Measurements from ENCODE around the gene NR1H3.
"Not testable (repeated sequence)": the region's sequence is repeated elsewhere in the genome, so short reads cannot be mapped to it uniquely, and the experiment has no call there.

NR1H3 gene

DNA sequence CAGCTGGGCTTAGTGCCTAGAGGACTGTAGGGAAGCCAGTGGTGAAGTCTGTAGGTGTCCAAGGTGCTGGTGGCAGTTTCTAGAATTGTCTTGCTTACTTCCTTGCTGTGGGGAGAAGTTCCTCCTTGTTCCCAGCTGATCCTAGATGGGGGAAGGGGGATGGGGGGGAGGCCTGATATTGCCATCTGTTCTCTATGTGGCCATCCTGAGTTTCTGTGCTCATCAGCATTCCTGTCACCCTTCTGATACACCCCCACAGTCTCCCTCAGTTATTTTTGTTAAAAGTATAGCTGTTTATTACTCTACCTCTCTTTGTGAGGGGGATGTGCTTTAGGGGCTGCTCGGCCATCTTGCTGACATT lies 48.7 kb downstream of the NR1H3 start:
- no peak for DNase-seq (ENCODE audit: low read depth in 3 of 3)

DNA sequence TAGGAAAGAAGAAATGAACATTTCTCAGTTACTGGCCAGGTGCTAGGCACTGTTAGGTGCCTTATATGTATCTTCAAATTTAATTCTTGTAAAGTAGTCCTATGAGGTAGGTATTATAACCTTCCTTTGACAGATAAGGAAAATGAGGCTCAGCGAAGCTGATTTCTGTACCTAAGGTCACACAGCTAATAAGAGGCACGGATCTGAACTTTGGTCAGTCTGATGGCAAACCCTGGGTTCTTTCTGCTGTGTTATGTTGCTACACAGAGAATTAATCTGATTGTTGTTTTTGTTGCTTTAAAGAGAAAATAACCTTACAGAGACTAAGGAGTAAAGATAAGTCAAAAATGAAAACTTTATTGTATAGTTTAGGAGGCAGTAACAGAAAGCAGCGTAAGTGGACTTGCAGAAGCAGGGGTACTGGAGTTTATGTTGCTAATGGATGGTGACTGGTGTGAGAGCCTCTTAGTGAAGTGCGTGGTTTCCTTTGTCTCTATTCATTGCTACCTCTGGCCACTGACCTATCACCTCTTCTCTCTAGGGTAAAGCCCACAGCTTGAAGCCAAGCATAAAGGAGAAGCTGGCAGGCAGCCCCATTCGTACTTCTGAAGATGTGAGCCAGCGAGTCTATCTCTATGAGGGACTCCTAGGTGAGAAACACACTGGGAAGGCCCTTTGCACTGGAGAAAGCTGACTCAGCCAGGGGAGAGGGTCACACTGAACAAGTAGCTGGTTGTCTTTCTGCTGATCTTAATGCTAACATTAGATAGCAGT lies 50.4 kb downstream of the NR1H3 start:
- no peak for DNase-seq (ENCODE audit: low read depth in 3 of 3)

DNA sequence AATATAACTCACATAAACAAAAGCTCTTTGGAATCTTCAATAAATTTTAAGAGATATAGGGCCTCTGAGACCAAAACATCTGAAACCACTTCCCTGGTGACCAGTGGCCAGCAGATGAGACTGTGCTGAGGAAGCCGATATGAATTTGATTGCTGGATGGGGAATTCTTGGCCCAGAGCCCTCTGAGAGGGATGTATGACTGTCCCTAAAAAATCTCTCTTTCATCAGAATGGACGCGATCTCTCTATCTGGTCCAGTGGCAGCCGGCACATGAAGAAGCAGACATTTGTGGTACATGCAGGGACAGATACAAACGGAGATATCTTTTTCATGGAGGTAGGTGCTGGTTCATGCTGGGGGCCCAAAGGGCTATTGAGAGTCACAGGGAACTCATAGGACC lies 57.2 kb downstream of the NR1H3 start:
- no peak for DNase-seq (ENCODE audit: low read depth in 3 of 3)

DNA sequence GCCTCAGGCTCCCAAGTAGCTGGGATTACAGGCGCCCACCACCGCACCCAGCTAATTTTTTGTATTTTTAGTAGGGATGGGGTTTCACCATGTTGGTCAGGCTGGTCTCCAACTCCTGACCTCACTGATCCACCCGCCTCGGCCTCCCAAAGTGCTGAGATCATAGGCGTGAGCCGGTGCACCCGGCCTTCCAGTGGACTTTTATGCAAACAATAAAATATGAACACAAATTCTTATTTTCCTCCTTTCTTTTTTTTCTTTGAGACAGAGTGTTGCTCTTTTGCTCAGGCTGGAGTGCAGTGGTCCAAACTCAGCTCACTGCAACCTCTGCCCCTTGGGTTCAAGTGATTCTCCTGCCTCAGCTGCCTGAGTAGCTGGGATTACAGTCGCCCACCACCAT lies 58.7 kb downstream of the NR1H3 start:
- DNase-seq (ENCODE audit: low read depth in 3 of 3), result not testable (repeated sequence)

DNA sequence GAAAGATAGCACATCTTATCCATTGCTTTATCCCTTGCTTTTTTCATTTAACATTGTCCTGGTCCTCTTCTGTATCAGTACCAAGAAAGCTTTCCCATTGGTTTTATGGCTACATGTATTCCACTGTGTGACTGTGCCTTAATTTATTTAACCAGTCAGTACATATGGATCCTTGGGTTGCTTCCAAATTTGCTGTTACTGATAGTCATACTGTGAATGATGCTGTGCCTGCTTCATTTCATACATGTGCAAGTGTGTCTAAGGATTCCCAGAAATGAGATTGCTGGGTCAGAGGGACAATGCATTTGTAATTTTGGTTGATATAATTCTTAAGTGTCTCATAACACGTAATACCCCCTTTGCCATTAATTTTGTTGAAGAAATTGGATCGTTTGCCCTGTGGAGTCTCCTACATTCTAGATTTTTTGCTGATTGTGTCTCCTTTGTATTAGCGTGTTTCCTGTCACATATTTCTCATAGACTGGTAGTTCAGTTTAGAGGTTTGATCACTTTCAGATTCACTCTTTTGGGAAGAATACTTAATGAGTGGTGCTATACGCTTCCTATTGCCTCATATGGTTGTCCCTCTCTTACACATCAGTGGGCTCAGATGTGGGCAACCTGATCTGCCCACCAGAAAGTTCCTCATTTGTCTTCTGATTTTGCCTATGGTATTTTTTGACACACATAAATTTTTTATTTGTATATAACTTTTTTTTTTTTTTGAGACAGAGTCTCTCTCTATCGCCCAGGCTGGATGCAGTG lies 59.5 kb downstream of the NR1H3 start:
- DNase-seq (ENCODE audit: low read depth in 3 of 3), result no peak

DNA sequence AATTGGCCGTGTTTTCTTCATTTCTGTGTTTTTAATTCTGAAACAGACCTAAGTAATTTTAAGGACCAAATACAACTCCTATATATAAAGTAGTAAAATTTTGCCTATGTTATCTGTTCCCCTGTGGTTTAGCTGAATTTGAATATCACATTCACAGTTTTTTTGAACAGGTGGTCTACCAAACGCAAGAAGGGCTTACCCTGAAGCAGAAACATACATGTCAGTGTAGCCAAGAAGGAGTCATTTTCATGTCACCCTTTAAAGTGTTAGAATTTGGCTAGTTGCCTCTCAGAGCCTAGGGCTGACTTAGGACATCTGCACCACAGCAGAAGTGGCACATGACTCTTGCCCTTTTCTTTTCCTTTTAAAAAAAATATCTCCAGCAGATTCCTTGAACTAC lies 60.4 kb downstream of the NR1H3 start:
- no peak for DNase-seq (ENCODE audit: low read depth in 3 of 3)
